Naive thymus-derived CD4-positive, alpha-beta T cell (primary cell): ENCODE measurements around the gene IFNK. TPM values are rescaled to one million over a fixed set of nuclear protein-coding genes. Genes with fewer than 3 reads are reported as not detected.

Experiments
- ATAC-seq: fragments of 150-1000 bp; cut with Tn5 transposase; 2 replicates; pipeline ENCODE4 v1.10.0; 2021; ENCODE audit warnings: mild to moderate bottlenecking, moderate library complexity
- CTCF ChIA-PET: fragments of 350-600 bp; sonication (Branson Sonifier 250); formaldehyde crosslinking; loops from one replicate; lab custom pipeline; 2021; ENCODE audit warnings: antibody characterized with exemption; lab: Charles Lee
- POLR2A ChIA-PET: fragments of 350-600 bp; sonication (Branson Sonifier 250); formaldehyde crosslinking; loops from one replicate; lab custom pipeline; 2021; ENCODE audit warnings: antibody characterized with exemption, inconsistent platforms; lab: Charles Lee
- DNase-seq, 9 donors: peaks; one replicate each; pipeline versions ENCODE4 v3.0.0 to v3.0.0-alpha.2; 2020 to 2022; ENCODE audit warnings: mixed read lengths in 1 of 9
- H3K27ac ChIP-seq: one replicate; pipeline ENCODE4 v1.7.0; 2013; ENCODE audit warnings: mild to moderate bottlenecking, low read depth, low read length, moderate library complexity
- H3K27me3 ChIP-seq, 2 donors: one replicate each; pipeline ENCODE4 v1.7.0; 2013; ENCODE audit warnings: low read length in 2 of 2, mild to moderate bottlenecking in 2 of 2, moderate library complexity in 2 of 2; ENCODE audit not compliant: control insufficient read depth in 2 of 2, insufficient read depth in 2 of 2
- H3K36me3 ChIP-seq, 3 experiments: 1 replicate in 2 of 3; 2 replicates in 1 of 3; pipeline ENCODE4 v1.7.0; 2013; ENCODE audit warnings: low read length in 3 of 3, mild to moderate bottlenecking in 3 of 3, moderate library complexity in 1 of 3; ENCODE audit not compliant: insufficient read depth in 3 of 3, control insufficient read depth in 2 of 3
- H3K4me1 ChIP-seq, 2 donors: one replicate each; pipeline ENCODE4 v1.7.0; 2013; ENCODE audit warnings: low read length in 2 of 2, mild to moderate bottlenecking in 2 of 2, moderate library complexity in 1 of 2; ENCODE audit not compliant: control insufficient read depth in 2 of 2, insufficient read depth in 2 of 2
- H3K4me3 ChIP-seq: 2 replicates; pipeline ENCODE4 v1.7.0; 2013; ENCODE audit warnings: mild to moderate bottlenecking, low read length
- H3K9me3 ChIP-seq, 3 experiments: 1 replicate in 2 of 3; 2 replicates in 1 of 3; pipeline ENCODE4 v1.7.0; 2013; ENCODE audit warnings: low read length in 3 of 3; ENCODE audit not compliant: control insufficient read depth in 2 of 3
- H3K27ac Mint-ChIP-seq, 9 donors: one replicate each; pipeline ENCODE4 v1.8.0; 2020 to 2022; ENCODE audit warnings: mixed read lengths in 9 of 9, mild to moderate bottlenecking in 8 of 9, moderate library complexity in 5 of 9, inconsistent platforms in 2 of 9
- H3K27me3 Mint-ChIP-seq, 5 donors: one replicate each; pipeline ENCODE4 v1.8.0; 2021 to 2022; ENCODE audit warnings: mixed read lengths in 5 of 5, mild to moderate bottlenecking in 1 of 5
- H3K36me3 Mint-ChIP-seq, 5 donors: one replicate each; pipeline ENCODE4 v1.8.0; 2020 to 2022; ENCODE audit warnings: mixed read lengths in 5 of 5, mild to moderate bottlenecking in 3 of 5, inconsistent platforms in 1 of 5
- H3K4me1 Mint-ChIP-seq, 7 donors: one replicate each; pipeline ENCODE4 v1.8.0; 2020 to 2022; ENCODE audit warnings: mixed read lengths in 7 of 7, mild to moderate bottlenecking in 3 of 7, inconsistent platforms in 1 of 7
- H3K4me3 Mint-ChIP-seq, 10 donors: one replicate each; pipeline ENCODE4 v1.8.0; 2020 to 2022; ENCODE audit warnings: mild to moderate bottlenecking in 10 of 10, mixed read lengths in 10 of 10, moderate library complexity in 6 of 10, inconsistent platforms in 2 of 10
- H3K9me3 Mint-ChIP-seq, 11 donors: one replicate each; pipeline ENCODE4 v1.8.0; 2020 to 2022; ENCODE audit warnings: mixed read lengths in 11 of 11, mild to moderate bottlenecking in 4 of 11, inconsistent platforms in 1 of 11, moderate library complexity in 1 of 11
- intact Hi-C, 2 donors: fragments of 100-400 bp; cut with micrococcal nuclease; formaldehyde crosslinking; loops; one replicate each; pipeline ENCODE4 v1.15.1; 2023
- polyA plus RNA-seq, 2 donors: library from polyadenylated mRNA; unstranded; fragments of 300-500 nt; fragmentation: Illumina TruSeq; gene quantifications; one replicate each; pipeline ENCODE4 v1.2.3, GENCODE V29; 2021
- total RNA-seq, 6 experiments: library from RNA in 5 of 6; stranded (reverse) in 5 of 6; gene quantifications; 1 replicate in 5 of 6; 2 replicates in 1 of 6; pipeline ENCODE4 v1.2.3 and lab custom pipeline; 2021 to 2026

The IFNK gene
- total and polyA plus RNA-seq, 7 experiments from 2014 or later: not detected

GRCh38 chr9:27529316-27530278 is 5.5 kb downstream of the IFNK start, which contains the start of gene MOB3B:
Gene MOB3B, minus strand, starts transcription at chr9:27529814. Its CDS starts 74,264 bp downstream, at chr9:27455550.
- H3K4me3 ChIP-seq: peak within 1 kb of the TSS; percentile 59

GRCh38 chr9:27530915-27531755 is 7.0 kb downstream of the IFNK start:
- Histone ChIP-seq H3K27ac (no peak overlapping the region), H3K27me3 (no peaks in the 10 kb centered on the region), H3K9me3 (no peaks in the 10 kb centered on the region), H3K36me3 (peaks cover 0 to 6% (median 0%) of the 10 kb centered on the region in 3 experiments), H3K4me3 (no peak overlapping the region), H3K4me1 (no peaks in the 10 kb centered on the region)
- peak overlapping the region in 3 of 10 donors; percentile 25 to 48 (median 45) for H3K4me3 Mint-ChIP-seq
- ChIA-PET CTCF (interaction anchor here (0.7 to 2.7 kb wide), 3 partner anchors 39 to 198 kb away, joined by 3 to 24 read pairs (median 3); no protein-coding TSS in a partner anchor), POLR2A (no interaction called here)
- ATAC-seq (no peak), DNase-seq (no peak)
- intact Hi-C loops: no loop called here
- peaks cover 0 to 18% (median 5%) of the 10 kb centered on the region in 7 donors for H3K4me1 Mint-ChIP-seq
- peaks cover 0 to 28% (median 0%) of the 10 kb centered on the region in 5 donors for H3K27me3 Mint-ChIP-seq
- peaks cover 0 to 15% (median 3%) of the 10 kb centered on the region in 5 donors for H3K36me3 Mint-ChIP-seq
- no peaks in the 10 kb centered on the region for H3K9me3 Mint-ChIP-seq
- no peak overlapping the region for H3K27ac Mint-ChIP-seq

More at GRCh38 chr9:27529316-27530278, 5.5 kb downstream of the IFNK start, which contains the start of gene MOB3B:
- Histone ChIP-seq H3K27me3 (no peaks in the 10 kb centered on the region), H3K9me3 (no peaks in the 10 kb centered on the region), H3K36me3 (no peaks in the 10 kb centered on the region), H3K4me1 (no peaks in the 10 kb centered on the region), H3K27ac (peak within 1 kb of the TSS; percentile 45)
- H3K27ac Mint-ChIP-seq: peak within 1 kb of the TSS in 8 of 9 donors; percentile 38 to 81 (median 63)
- DNase-seq: peak; percentile 42 to 86 (median 67)
- ATAC-seq: peak; percentile 91
- H3K36me3 Mint-ChIP-seq: peaks cover 0 to 5% (median 0%) of the 10 kb centered on the region in 5 donors
- intact Hi-C loops: loop anchor here (1.0 to 5.0 kb wide), 9 partner anchors 15 to 583 kb away; partner anchors contain the start of genes C9orf72 (in 1 of the 2) and PLAA (in 1 of the 2)
- H3K4me1 Mint-ChIP-seq: peaks cover 0 to 18% (median 5%) of the 10 kb centered on the region in 7 donors
- no peaks in the 10 kb centered on the region for H3K9me3 Mint-ChIP-seq
- ChIA-PET CTCF (interaction anchor here (0.9 to 2.7 kb wide), 5 partner anchors 10 to 197 kb away, joined by 3 to 24 read pairs (median 3); no protein-coding TSS in a partner anchor), POLR2A (no interaction called here)
- peaks cover 0 to 31% (median 0%) of the 10 kb centered on the region in 5 donors for H3K27me3 Mint-ChIP-seq
- peak within 1 kb of the TSS; percentile 89 to 96 (median 94) for H3K4me3 Mint-ChIP-seq

- intact Hi-C loops: loop anchor here in 1 of 2 donors (2.0 kb wide), 1 partner anchor 39 kb away; no protein-coding TSS in a partner anchor
- Mint-ChIP-seq H3K36me3 (peaks cover 0 to 15% (median 9%) of the 10 kb centered on the region in 5 donors), H3K4me3 (no peak overlapping the region), H3K9me3 (no peaks in the 10 kb centered on the region), H3K27me3 (peaks cover 0 to 21% (median 0%) of the 10 kb centered on the region in 5 donors), H3K4me1 (peaks cover 0 to 18% (median 5%) of the 10 kb centered on the region in 7 donors), H3K27ac (no peak overlapping the region)
- Histone ChIP-seq H3K36me3 (peaks cover 0 to 8% (median 0%) of the 10 kb centered on the region in 3 experiments), H3K4me3 (no peak overlapping the region), H3K27ac (no peak overlapping the region), H3K4me1 (no peaks in the 10 kb centered on the region), H3K27me3 (no peaks in the 10 kb centered on the region), H3K9me3 (no peaks in the 10 kb centered on the region)
- no peak for ATAC-seq
- no peak for DNase-seq
- ChIA-PET POLR2A (no interaction called here), CTCF (interaction anchor here (0.7 to 1.0 kb wide), 2 partner anchors 197 to 199 kb away, joined by 3 to 4 read pairs; no protein-coding TSS in a partner anchor)
Measured at GRCh38 chr9:27532046-27532445, 8.0 kb downstream of the IFNK start.

- POLR2A ChIA-PET: no interaction called here
- Mint-ChIP-seq H3K4me1 (peaks cover 0 to 10% (median under 1%) of the 10 kb centered on the region in 7 donors), H3K27ac (no peak overlapping the region), H3K4me3 (no peak overlapping the region), H3K27me3 (peaks cover 0 to 8% (median 0%) of the 10 kb centered on the region in 5 donors), H3K9me3 (no peaks in the 10 kb centered on the region), H3K36me3 (peaks cover 0 to 18% (median 9%) of the 10 kb centered on the region in 5 donors)
- Histone ChIP-seq H3K36me3 (peaks cover 0 to 8% (median 0%) of the 10 kb centered on the region in 3 experiments), H3K9me3 (no peaks in the 10 kb centered on the region), H3K4me1 (no peaks in the 10 kb centered on the region), H3K27me3 (no peaks in the 10 kb centered on the region), H3K4me3 (no peak overlapping the region), H3K27ac (no peak overlapping the region)
- intact Hi-C loops: loop anchor here in 1 of 2 donors (2.0 kb wide), 1 partner anchor 41 kb away; no protein-coding TSS in a partner anchor
- no peak for DNase-seq
- ATAC-seq: no peak
- CTCF ChIA-PET: no interaction called here
Measured at GRCh38 chr9:27533311-27533710, 9.2 kb downstream of the IFNK start.

- H3K27ac ChIP-seq: no peak overlapping the region
- intact Hi-C loops: no loop called here
- Mint-ChIP-seq H3K4me3 (no peak overlapping the region), H3K36me3 (peaks cover 0 to 18% (median 11%) of the 10 kb centered on the region in 5 donors), H3K27ac (no peak overlapping the region), H3K27me3 (peaks cover 0 to 8% (median 0%) of the 10 kb centered on the region in 5 donors), H3K9me3 (no peaks in the 10 kb centered on the region), H3K4me1 (peaks cover 0 to 6% (median 0%) of the 10 kb centered on the region in 7 donors)
- peaks cover 0 to 8% (median 0%) of the 10 kb centered on the region in 3 experiments for H3K36me3 ChIP-seq
- DNase-seq: no peak
- H3K4me1 ChIP-seq: no peaks in the 10 kb centered on the region
- H3K27me3 ChIP-seq: no peaks in the 10 kb centered on the region
- no peak for ATAC-seq
- no peak overlapping the region for H3K4me3 ChIP-seq
- ChIA-PET POLR2A (no interaction called here), CTCF (interaction anchor here (0.8 kb wide), 1 partner anchor 202 kb away, joined by 3 read pairs; no protein-coding TSS in a partner anchor)
- no peaks in the 10 kb centered on the region for H3K9me3 ChIP-seq
Measured at GRCh38 chr9:27534131-27534530, 10.0 kb downstream of the IFNK start.
